Stomach (tissue), 9 donors: ENCODE results near the gene DDX18. TPM values are rescaled to one million over a fixed set of nuclear protein-coding genes. Genes with fewer than 3 reads are reported as not detected.
A peak's percentile ranks its signal among the peaks of the same experiment; 100 is the strongest.

ENCODE experiments used
- DNase-seq, 2 donors: peaks; one replicate each; pipeline versions ENCODE4 v3.0.0 to v3.0.0-alpha.2; 2013 to 2019
- H3K27ac ChIP-seq, 5 donors: fragments of 200-600 bp in 4 of 5; sonication (generic) in 4 of 5; one replicate each; pipeline ENCODE4 v1.5.1; 2013 to 2019; ENCODE audit warnings: mild to moderate bottlenecking in 1 of 5, moderate library complexity in 1 of 5
- H3K27me3 ChIP-seq, 3 donors: fragments of 200-600 bp; sonication (generic); one replicate each; pipeline ENCODE4 v1.5.1; 2017 to 2019; ENCODE audit warnings: mixed run types in 1 of 3
- H3K36me3 ChIP-seq, 4 donors: fragments of 200-600 bp; sonication (generic); 1 replicate in 3 of 4; 2 replicates in 1 of 4; pipeline ENCODE4 v1.5.1; 2016 to 2019
- H3K4me1 ChIP-seq, 4 donors: fragments of 200-600 bp; sonication (generic); one replicate each; pipeline ENCODE4 v1.5.1; 2016 to 2019
- H3K4me3 ChIP-seq, 4 donors: fragments of 200-600 bp; sonication (generic) in 3 of 4; one replicate each; pipeline ENCODE4 v1.5.1; 2016 to 2019; ENCODE audit warnings: mild to moderate bottlenecking in 1 of 4
- H3K9me3 ChIP-seq, 4 donors: fragments of 200-600 bp; sonication (generic); one replicate each; pipeline ENCODE4 v1.5.1; 2016 to 2019
- EP300 ChIP-seq: sonication (generic); formaldehyde crosslinking; IDR thresholded peaks from one replicate; pipeline ENCODE4 v1.6.1; 2017; ENCODE audit warnings: antibody characterized with exemption
- POLR2A ChIP-seq, 4 donors: fragments of 450-650 bp; IDR thresholded peaks; one replicate each; pipeline ENCODE4 v1.6.1; 2016; ENCODE audit warnings: antibody characterized with exemption in 4 of 4, control low read depth in 2 of 4, mild to moderate bottlenecking in 1 of 4, moderate library complexity in 1 of 4
- POLR2AphosphoS5 ChIP-seq, 3 donors: sonication (generic); formaldehyde crosslinking; IDR thresholded peaks; one replicate each; pipeline ENCODE4 v1.6.1; 2016; ENCODE audit warnings: antibody characterized with exemption in 3 of 3
- WGBS, 5 donors: extraction: QIAGEN DNeasy Blood & Tissue Kit in 3 of 5; methylation state at CpG; one replicate each; pipeline versions ENCODE4 v1.1.5 to v1.1.7; 2013 to 2018; 5-methylcytosine and 5-hydroxymethylcytosine counted together
- intact Hi-C: fragments of 100-400 bp; cut with DNase I; formaldehyde crosslinking; loops from one replicate; pipeline ENCODE4 v1.15.1; 2023; ENCODE audit warnings: low total_unique reads
- polyA plus RNA-seq, 3 donors: library from polyadenylated mRNA; stranded (reverse); fragments of 200-250 nt; gene quantifications; one replicate each; pipeline ENCODE4 v1.2.3, GENCODE V29; 2013
- total RNA-seq, 5 donors: library from RNA; depleted of rRNA; stranded (reverse); fragments of >200 nt; gene quantifications; one replicate each; pipeline versions ENCODE4 v1.1.0 to v1.2.3, GENCODE V29; 2014 to 2016
- TF ChIP-seq, protein P1 (sequence below), 7 experiments: fragments of 450-650 bp in 4 of 7; fragments of 200-600 bp in 3 of 7; sonication (generic) in 3 of 7; IDR thresholded peaks; one replicate each; pipeline ENCODE4 v1.5.1; 2016 to 2019; ENCODE audit warnings: antibody characterized with exemption in 7 of 7, control low read depth in 2 of 7, mild to moderate bottlenecking in 1 of 7
- donor health status: healthy with polysubstance abuse.
- donor health status: Bipolar disorder and iron deficiency.
- donor health status: healthy.

Gene DDX18
- total and polyA plus RNA-seq, 8 donors, result 16.5 to 87.4 (median 26.5) TPM

GRCh38 chr2:117833911-117834310, 19.4 kb downstream of the DDX18 start:
- peaks cover 24 to 54% (median 52%) of the 10 kb centered on the region in 4 donors for H3K36me3 ChIP-seq
- peaks cover 9 to 18% (median 14%) of the 10 kb centered on the region in 4 donors for H3K4me1 ChIP-seq
- intact Hi-C loops, result no loop called here
- no peak for DNase-seq
- H3K27ac ChIP-seq, result no peak overlapping the region
- H3K4me3 ChIP-seq, result no peak overlapping the region
- H3K9me3 ChIP-seq, result no peaks in the 10 kb centered on the region
- TF ChIP-seq POLR2AphosphoS5 (IDR thresholded peaks at IDR 0.05) (no peak), EP300 (no peak), POLR2A (IDR thresholded peaks at IDR 0.05) (no peak)
- TF ChIP-seq, protein P1, sequence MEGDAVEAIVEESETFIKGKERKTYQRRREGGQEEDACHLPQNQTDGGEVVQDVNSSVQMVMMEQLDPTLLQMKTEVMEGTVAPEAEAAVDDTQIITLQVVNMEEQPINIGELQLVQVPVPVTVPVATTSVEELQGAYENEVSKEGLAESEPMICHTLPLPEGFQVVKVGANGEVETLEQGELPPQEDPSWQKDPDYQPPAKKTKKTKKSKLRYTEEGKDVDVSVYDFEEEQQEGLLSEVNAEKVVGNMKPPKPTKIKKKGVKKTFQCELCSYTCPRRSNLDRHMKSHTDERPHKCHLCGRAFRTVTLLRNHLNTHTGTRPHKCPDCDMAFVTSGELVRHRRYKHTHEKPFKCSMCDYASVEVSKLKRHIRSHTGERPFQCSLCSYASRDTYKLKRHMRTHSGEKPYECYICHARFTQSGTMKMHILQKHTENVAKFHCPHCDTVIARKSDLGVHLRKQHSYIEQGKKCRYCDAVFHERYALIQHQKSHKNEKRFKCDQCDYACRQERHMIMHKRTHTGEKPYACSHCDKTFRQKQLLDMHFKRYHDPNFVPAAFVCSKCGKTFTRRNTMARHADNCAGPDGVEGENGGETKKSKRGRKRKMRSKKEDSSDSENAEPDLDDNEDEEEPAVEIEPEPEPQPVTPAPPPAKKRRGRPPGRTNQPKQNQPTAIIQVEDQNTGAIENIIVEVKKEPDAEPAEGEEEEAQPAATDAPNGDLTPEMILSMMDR (IDR thresholded peaks at IDR 0.05), result no peak
- WGBS, 5 donors, result 68 to 83% (median 81%) methylated on average over 3 of the region's 3 CpGs
- H3K27me3 ChIP-seq, result peaks cover 0 to 7% (median 0%) of the 10 kb centered on the region in 3 donors

DNA sequence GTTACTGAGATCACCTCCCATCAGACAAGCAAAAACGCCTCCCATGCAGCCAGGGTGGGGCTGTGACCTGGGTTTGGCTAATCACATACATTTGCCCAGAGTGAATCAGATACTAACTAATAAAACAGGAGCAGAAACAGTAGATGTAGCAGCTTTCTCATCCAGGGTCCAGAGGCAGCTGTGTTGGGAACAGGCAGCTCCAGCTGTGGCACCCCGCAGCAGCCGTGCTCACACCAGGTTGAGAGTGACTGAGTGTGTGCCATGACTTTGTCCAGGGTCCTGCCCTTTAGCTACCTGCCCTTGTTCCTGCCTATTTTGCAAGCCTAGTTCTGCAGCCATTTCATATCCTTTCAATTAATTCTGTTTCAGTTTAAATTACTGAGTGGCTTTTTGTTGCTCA, 20.5 kb downstream of the DDX18 start:
- DNase-seq, result no peak
- TF ChIP-seq EP300, result no peak
- TF ChIP-seq, protein P1 (IDR thresholded peaks at IDR 0.05), result no peak
- TF ChIP-seq POLR2AphosphoS5 (IDR thresholded peaks at IDR 0.05), result no peak
- TF ChIP-seq POLR2A (IDR thresholded peaks at IDR 0.05), result no peak
- WGBS, 5 donors, result 58 to 89% (median 84%) methylated on average over 1 to 3 of the region's 3 CpGs
- Histone ChIP-seq H3K4me3 (no peak overlapping the region), H3K27ac (no peak overlapping the region), H3K9me3 (no peaks in the 10 kb centered on the region), H3K4me1 (peaks cover 9 to 18% (median 14%) of the 10 kb centered on the region in 4 donors), H3K27me3 (peaks cover 0 to 7% (median 0%) of the 10 kb centered on the region in 3 donors), H3K36me3 (peaks cover 18 to 43% (median 41%) of the 10 kb centered on the region in 4 donors)
- intact Hi-C loops, result loop anchor here (5.0 kb wide), 1 partner anchor 167 kb away; no protein-coding TSS in a partner anchor

DNA sequence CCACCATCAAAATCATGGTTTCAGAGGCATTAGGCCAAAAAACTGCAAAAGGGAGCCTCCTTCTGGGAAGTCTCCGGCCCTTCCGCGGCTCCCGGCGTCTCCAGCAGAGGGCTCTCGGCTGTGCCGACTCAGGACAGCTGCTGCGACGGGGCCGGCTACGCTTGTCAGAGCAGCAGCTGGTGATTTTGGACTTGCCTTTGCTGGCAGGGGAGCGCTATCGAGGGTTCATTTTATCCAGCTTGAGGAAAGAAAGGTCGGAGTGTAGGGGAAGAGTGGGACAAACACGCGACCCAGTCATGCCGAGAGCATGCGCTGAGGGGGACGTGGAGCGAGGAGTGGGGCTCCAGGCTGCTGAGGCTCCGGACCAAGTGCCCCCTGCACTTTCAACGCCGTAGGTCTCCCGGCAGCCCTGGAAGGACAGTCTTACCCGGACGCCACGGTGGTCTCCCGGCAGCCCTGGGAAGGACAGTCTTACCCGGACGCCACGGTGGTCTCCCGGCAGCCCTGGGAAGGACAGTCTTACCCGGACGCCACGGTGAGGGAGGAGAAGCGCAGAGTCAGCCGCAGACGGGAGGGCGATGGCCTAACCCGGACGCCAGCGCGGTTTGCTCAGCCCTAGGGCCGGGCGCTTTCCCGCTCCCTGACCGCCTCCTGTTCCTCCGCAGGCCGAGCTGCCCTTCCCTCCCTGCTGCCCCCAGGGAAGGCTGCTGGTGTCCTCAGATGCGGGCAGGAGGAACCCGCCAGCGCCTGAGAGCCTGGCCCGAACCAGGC, 21.7 kb downstream of the DDX18 start:
- intact Hi-C loops, result loop anchor here (5.0 kb wide), 1 partner anchor 166 kb away; no protein-coding TSS in a partner anchor
- no peaks in the 10 kb centered on the region for H3K9me3 ChIP-seq
- peaks cover 12 to 32% (median 29%) of the 10 kb centered on the region in 4 donors for H3K36me3 ChIP-seq
- TF ChIP-seq, protein P1 (IDR thresholded peaks at IDR 0.05), result peak in 5 of 7 experiments; percentile 41 to 75 (median 74)
- TF ChIP-seq POLR2AphosphoS5 (IDR thresholded peaks at IDR 0.05), result peak in 1 of 3 donors; percentile 41
- no peak for TF ChIP-seq POLR2A (IDR thresholded peaks at IDR 0.05)
- no peak for TF ChIP-seq EP300
- peaks cover 9 to 18% (median 14%) of the 10 kb centered on the region in 4 donors for H3K4me1 ChIP-seq
- peaks cover 0 to 7% (median 0%) of the 10 kb centered on the region in 3 donors for H3K27me3 ChIP-seq
- H3K27ac ChIP-seq, result peak overlapping the region in 4 of 5 donors; percentile 23 to 75 (median 55)
- peak; percentile 76 to 92 for DNase-seq
- H3K4me3 ChIP-seq, result peak overlapping the region; percentile 46 to 49 (median 48)
- 2 to 10% (median 4%) methylated on average over 34 to 53 of the region's 53 CpGs for WGBS, 5 donors

- WGBS, 5 donors, result 84 to 94% (median 91%) methylated on average over 2 of the region's 2 CpGs
- Histone ChIP-seq H3K27me3 (peaks cover 0 to 49% (median 12%) of the 10 kb centered on the region in 3 donors), H3K36me3 (no peaks in the 10 kb centered on the region), H3K4me1 (peaks cover 0 to 3% (median 0%) of the 10 kb centered on the region in 4 donors), H3K27ac (no peak overlapping the region), H3K4me3 (no peak overlapping the region), H3K9me3 (no peaks in the 10 kb centered on the region)
- DNase-seq, result no peak
- TF ChIP-seq, protein P1 (IDR thresholded peaks at IDR 0.05), result no peak
- no peak for TF ChIP-seq POLR2A (IDR thresholded peaks at IDR 0.05)
- TF ChIP-seq POLR2AphosphoS5 (IDR thresholded peaks at IDR 0.05), result no peak
- no peak for TF ChIP-seq EP300
- intact Hi-C loops, result no loop called here
These were observed 30.8 kb downstream of the DDX18 start for GRCh38 chr2:117845304-117845703.
